GM12865 (cell line): ENCODE measurements around the gene CNR1.

Source experiments
- DNase-seq: peaks from one replicate; pipeline ENCODE4 v3.0.0; 2010; ENCODE audit warnings: low read depth
- H3K4me3 ChIP-seq: 2 replicates; pipeline ENCODE4 v1.5.1; 2011; ENCODE audit warnings: mild to moderate bottlenecking, low read depth, low read length, control low read depth
- TF ChIP-seq, protein P1 (sequence below): IDR thresholded peaks from 2 replicates; pipeline ENCODE4 v1.5.1; 2011; ENCODE audit warnings: low read length, control low read depth, low read depth, inconsistent platforms; ENCODE audit not compliant: insufficient read depth; ENCODE audit errors: missing control alignments

The CNR1 gene

DNA sequence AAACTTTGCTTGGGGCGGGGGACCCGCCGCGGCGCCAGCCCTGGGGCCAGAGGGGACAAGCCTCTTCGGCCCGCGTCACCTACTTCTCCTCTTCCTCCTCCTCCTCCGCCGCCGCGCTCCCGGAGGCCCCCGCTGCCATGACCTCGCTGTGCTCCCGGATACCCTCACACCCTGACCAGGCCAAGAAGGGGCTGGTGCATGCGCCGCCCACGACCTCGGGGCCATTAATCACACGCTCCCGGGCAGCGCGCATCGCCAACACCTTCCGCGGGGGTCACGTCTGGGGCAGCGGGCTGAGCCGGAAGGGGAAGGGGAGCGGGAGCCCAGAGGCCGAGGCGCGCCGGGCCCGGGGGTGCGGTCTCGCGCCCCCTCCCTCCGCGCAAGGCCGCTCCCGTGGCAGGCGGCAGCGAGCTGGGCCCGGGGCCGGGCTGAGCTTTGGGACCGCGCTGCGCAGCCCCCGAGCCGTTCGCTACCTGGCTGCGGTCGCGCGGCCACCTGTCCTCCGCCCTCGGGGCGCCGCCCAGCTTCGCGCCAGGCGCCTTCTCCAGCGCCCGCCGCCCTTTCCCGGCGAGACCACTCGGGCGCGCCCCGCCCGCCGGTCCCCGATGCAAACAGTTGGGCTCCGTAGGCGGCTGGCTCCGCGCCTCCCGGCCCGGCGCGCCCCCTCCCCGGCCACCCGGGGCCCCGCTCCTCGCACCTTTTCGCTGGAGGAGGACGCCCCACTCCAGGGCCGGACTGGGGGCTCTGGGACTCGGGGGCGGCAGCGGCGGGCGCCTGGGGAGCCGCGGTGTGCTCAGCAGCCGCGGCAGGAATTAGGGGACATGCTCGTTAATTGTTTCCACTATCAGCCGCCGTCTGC lies 575 bp upstream of the CNR1 start:
- peak; percentile 45 for DNase-seq
- TF ChIP-seq, protein P1, sequence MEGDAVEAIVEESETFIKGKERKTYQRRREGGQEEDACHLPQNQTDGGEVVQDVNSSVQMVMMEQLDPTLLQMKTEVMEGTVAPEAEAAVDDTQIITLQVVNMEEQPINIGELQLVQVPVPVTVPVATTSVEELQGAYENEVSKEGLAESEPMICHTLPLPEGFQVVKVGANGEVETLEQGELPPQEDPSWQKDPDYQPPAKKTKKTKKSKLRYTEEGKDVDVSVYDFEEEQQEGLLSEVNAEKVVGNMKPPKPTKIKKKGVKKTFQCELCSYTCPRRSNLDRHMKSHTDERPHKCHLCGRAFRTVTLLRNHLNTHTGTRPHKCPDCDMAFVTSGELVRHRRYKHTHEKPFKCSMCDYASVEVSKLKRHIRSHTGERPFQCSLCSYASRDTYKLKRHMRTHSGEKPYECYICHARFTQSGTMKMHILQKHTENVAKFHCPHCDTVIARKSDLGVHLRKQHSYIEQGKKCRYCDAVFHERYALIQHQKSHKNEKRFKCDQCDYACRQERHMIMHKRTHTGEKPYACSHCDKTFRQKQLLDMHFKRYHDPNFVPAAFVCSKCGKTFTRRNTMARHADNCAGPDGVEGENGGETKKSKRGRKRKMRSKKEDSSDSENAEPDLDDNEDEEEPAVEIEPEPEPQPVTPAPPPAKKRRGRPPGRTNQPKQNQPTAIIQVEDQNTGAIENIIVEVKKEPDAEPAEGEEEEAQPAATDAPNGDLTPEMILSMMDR = no peak
- H3K4me3 ChIP-seq = peak overlapping the region; percentile 88

DNA sequence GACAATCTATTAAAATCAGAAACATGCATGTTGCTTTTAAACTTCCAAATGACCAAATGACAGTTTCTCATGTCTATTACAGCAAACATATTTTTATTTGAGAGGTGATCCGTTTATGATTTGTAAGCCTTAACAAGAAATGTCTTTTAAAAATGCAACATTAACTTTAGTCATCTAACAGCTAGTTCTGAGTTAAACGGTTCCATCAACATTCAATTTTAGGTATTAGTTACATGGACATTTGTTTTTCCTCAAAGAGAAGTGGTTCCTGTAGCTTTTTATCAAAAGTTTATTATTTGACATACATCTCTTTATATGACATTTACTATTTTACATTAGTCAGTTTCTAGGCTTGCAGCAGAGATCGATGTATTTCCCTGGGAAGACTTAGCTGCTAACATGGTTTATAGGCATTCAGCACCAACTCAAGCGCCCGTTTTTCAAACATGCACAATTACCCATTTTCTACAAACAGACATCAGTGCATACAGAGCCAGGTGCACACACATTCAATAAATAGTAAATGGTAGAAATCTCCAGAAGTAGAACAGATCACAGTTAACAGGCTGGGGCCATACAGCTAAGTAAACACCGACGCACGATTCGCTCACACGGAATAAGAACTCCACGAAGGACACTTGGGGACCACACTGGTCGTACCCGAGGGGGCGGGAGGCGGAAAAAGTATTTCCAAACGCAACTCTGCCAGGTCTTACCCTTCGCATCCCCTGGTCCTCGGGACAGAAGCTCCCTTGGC lies 882 bp downstream of the CNR1 start:
- TF ChIP-seq, protein P1 = no peak
- H3K4me3 ChIP-seq = peak overlapping the region; percentile 88
- DNase-seq = no peak

DNA sequence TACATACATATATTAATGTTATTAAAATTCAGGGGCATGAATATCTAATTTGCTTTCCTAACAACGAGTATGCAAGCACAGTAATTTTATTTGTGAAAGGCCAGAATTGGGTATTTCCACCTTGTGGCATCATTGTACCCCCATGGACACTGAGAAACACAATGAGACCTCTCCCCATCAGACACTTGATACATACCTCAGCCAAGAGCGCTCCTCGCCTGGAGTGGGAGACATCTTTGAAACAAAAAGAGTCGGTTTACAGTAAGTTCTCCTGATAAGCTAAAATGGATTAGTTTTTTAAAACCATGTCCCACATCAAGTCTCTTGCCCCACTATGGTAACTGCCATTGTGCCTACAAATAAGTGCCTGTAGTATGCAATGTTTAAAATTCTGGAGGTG lies 2.1 kb downstream of the CNR1 start:
- no peak for DNase-seq
- no peak overlapping the region for H3K4me3 ChIP-seq
- TF ChIP-seq, protein P1 = no peak

DNA sequence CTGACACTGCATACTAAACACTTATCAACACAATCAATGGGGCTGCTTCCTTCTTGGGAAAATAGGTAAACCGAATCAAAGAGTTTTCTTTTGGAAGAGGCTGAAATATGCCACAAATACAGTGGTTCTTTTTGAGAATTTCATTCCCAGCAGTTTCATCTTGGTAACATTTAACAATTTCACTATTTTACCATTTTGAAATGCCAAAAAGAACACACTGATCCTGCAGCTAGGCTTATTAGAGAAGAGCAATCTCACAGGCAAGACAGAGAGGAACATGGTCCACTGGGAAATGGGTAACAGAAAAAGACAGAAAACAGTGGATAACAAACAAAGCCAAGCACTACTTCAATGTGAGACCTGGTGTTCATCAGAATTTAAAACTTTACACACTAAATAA lies 2.5 kb downstream of the CNR1 start:
- DNase-seq = no peak
- no peak overlapping the region for H3K4me3 ChIP-seq
- TF ChIP-seq, protein P1 = no peak

DNA sequence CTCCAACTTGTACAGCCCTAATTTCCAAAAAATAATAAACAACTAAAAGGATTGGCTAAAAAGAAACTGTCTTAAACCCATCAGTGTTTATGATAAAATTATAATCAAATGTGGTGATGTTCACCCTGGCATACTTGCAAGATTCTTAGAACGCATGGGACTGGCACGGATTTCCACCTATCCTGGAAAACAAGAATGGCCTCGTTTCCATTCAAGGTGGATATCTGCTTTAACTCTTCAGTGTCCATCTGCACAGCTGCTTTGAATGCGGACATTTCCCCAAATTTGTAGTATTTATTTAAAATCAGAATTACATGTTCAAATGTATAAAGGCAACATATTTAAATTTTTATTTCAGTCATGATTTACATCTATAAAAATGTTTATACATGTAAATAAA lies 4.2 kb downstream of the CNR1 start:
- TF ChIP-seq, protein P1 = no peak
- no peak for DNase-seq
- H3K4me3 ChIP-seq = no peak overlapping the region

DNA sequence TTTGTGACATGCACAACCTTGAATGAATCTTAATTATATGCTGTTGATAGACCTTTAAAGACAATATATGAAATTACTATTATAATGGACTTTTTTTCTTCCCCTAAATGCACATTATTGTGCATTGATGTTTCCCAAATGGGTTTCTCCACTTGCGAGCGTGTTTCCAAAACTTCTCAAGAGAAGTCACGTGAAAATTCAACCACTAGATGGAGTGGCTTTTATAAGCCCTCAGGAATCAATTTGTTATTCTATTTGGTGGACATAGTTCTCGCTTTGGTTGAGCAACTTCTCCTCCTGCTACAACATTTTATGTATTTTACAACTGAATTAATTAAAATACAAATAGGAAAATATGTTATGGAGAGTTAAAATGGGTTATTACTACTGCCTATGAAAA lies 9.0 kb downstream of the CNR1 start:
- no peak overlapping the region for H3K4me3 ChIP-seq
- DNase-seq = no peak
- TF ChIP-seq, protein P1 = no peak
